GOT3 (cell line): ENCODE results near the gene PDHA1.

Experiments used
- DNase-seq: peaks from one replicate; lab custom pipeline; 2025; ENCODE audit warnings: mixed read lengths; lab: John Stamatoyannopoulos, UW

The PDHA1 gene

GRCh38 chrX:19343535-19344408, at the start of gene PDHA1:
TSS of gene PDHA1 (plus strand) at chrX:19343927. CDS start at chrX:19344038, 111 bp downstream.
- peak; percentile 82 for DNase-seq

GRCh38 chrX:19303256-19303880, 40.4 kb upstream of the PDHA1 start:
- DNase-seq, result no peak

GRCh38 chrX:19326567-19326966, 17.2 kb upstream of the PDHA1 start:
- DNase-seq, result no peak

GRCh38 chrX:19331831-19332230, 11.9 kb upstream of the PDHA1 start:
- no peak for DNase-seq

GRCh38 chrX:19332983-19333382, 10.7 kb upstream of the PDHA1 start:
- DNase-seq, result no peak

GRCh38 chrX:19334945-19335626, 8.6 kb upstream of the PDHA1 start:
- DNase-seq, result no peak

- no peak for DNase-seq
Measured at GRCh38 chrX:19342331-19342906, 1.3 kb upstream of the PDHA1 start.

- no peak for DNase-seq
Measured at GRCh38 chrX:19343085-19343534, 617 bp upstream of the PDHA1 start.

GRCh38 chrX:19344661-19345060, 934 bp downstream of the PDHA1 start:
- DNase-seq, result no peak

- no peak for DNase-seq
Measured at GRCh38 chrX:19347916-19348315, 4.2 kb downstream of the PDHA1 start.

- DNase-seq, result no peak
Measured at GRCh38 chrX:19349264-19349663, 5.5 kb downstream of the PDHA1 start.

GRCh38 chrX:19350941-19351384, 7.2 kb downstream of the PDHA1 start:
- DNase-seq, result no peak

- no peak for DNase-seq
Measured at GRCh38 chrX:19354625-19355024, 10.9 kb downstream of the PDHA1 start.

GRCh38 chrX:19358521-19358920, 14.8 kb downstream of the PDHA1 start:
- DNase-seq, result no peak

- no peak for DNase-seq
Measured at GRCh38 chrX:19360903-19361302, 17.2 kb downstream of the PDHA1 start.

GRCh38 chrX:19361701-19362100, 18.0 kb downstream of the PDHA1 start:
- no peak for DNase-seq

GRCh38 chrX:19368576-19368975, 24.8 kb downstream of the PDHA1 start:
- DNase-seq, result no peak

- no peak for DNase-seq
Measured at GRCh38 chrX:19370061-19370460, 26.3 kb downstream of the PDHA1 start.

GRCh38 chrX:19372170-19372546, 28.4 kb downstream of the PDHA1 start:
- peak; percentile 55 for DNase-seq

GRCh38 chrX:19372547-19373331, 29.0 kb downstream of the PDHA1 start:
- no peak for DNase-seq

- no peak for DNase-seq
Measured at GRCh38 chrX:19373351-19373891, 29.7 kb downstream of the PDHA1 start.
